Bronchial epithelial cell (primary cell): ENCODE measurements around the gene KLRF2. TPM values are rescaled to one million over a fixed set of nuclear protein-coding genes. Genes with fewer than 3 reads are reported as not detected.

Experiments used
- DNase-seq: peaks from one replicate; pipeline ENCODE4 v3.0.0-alpha.2; 2010; ENCODE audit warnings: low read depth
- FAIRE-seq: peaks from 2 replicates; lab custom pipeline; 2011; peaks lifted over from hg19 to GRCh38; lab: Jason Lieb, UNC
- H3K27me3 ChIP-seq: 2 replicates; pipeline ENCODE4 v1.5.1; 2011; ENCODE audit warnings: low read length; ENCODE audit not compliant: control insufficient read depth, insufficient read depth
- H3K36me3 ChIP-seq: 2 replicates; pipeline ENCODE4 v1.5.1; 2011; ENCODE audit warnings: low read length; ENCODE audit not compliant: control insufficient read depth, insufficient read depth
- H3K4me3 ChIP-seq: 2 replicates; pipeline ENCODE4 v1.5.1; 2011; ENCODE audit warnings: mild to moderate bottlenecking, low read depth, low read length, control low read depth
- total RNA-seq: library from RNA; depleted of rRNA; stranded (reverse); fragments of >200 nt; gene quantifications from 2 replicates; pipeline ENCODE4 v1.2.1, GENCODE V29; 2014
- TF ChIP-seq, protein P1 (sequence below): IDR thresholded peaks from 2 replicates; pipeline ENCODE4 v1.5.1; 2011; ENCODE audit warnings: mild to moderate bottlenecking, moderate library complexity, low read length, control low read depth, inconsistent platforms; ENCODE audit not compliant: insufficient read depth, severe bottlenecking

KLRF2 gene
- total RNA-seq, 1 donor from 2014 or later, result not detected

GRCh38 chr12:9856151-9856550 is 25.1 kb upstream of the KLRF2 start:
- TF ChIP-seq, protein P1, sequence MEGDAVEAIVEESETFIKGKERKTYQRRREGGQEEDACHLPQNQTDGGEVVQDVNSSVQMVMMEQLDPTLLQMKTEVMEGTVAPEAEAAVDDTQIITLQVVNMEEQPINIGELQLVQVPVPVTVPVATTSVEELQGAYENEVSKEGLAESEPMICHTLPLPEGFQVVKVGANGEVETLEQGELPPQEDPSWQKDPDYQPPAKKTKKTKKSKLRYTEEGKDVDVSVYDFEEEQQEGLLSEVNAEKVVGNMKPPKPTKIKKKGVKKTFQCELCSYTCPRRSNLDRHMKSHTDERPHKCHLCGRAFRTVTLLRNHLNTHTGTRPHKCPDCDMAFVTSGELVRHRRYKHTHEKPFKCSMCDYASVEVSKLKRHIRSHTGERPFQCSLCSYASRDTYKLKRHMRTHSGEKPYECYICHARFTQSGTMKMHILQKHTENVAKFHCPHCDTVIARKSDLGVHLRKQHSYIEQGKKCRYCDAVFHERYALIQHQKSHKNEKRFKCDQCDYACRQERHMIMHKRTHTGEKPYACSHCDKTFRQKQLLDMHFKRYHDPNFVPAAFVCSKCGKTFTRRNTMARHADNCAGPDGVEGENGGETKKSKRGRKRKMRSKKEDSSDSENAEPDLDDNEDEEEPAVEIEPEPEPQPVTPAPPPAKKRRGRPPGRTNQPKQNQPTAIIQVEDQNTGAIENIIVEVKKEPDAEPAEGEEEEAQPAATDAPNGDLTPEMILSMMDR, result no peak
- no peaks in the 10 kb centered on the region for H3K27me3 ChIP-seq

GRCh38 chr12:9856894-9857293 is 24.4 kb upstream of the KLRF2 start:
- Histone ChIP-seq H3K4me3 (no peak overlapping the region), H3K36me3 (no peaks in the 10 kb centered on the region), H3K27me3 (no peaks in the 10 kb centered on the region)
- TF ChIP-seq, protein P1, result no peak
- no peak for FAIRE-seq
- no peak for DNase-seq

More at GRCh38 chr12:9856151-9856550, 25.1 kb upstream of the KLRF2 start:
- DNase-seq, result no peak
- no peak for FAIRE-seq
- no peaks in the 10 kb centered on the region for H3K36me3 ChIP-seq
- no peak overlapping the region for H3K4me3 ChIP-seq

DNA sequence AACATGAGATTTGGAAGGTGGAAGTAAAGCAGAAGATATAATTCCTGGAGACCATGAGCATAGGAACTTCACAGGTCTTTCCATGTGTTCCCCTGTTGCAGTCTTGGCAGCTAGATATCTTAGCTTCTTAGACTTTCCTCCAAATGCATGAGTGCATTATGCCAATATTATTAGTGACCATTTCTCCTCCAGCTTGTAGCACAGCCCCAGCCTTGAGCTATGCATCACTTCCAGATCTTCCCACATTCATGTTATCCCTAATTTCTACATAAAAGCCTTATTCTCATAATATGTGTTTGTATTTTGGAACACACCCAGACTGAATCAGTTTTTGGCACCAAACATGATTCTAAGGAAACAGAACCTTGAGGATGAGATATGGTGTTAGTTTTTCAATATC is 23.2 kb upstream of the KLRF2 start:
- Histone ChIP-seq H3K36me3 (no peaks in the 10 kb centered on the region), H3K27me3 (no peaks in the 10 kb centered on the region), H3K4me3 (no peak overlapping the region)
- TF ChIP-seq, protein P1, result no peak
- FAIRE-seq (no peak), DNase-seq (no peak)

DNA sequence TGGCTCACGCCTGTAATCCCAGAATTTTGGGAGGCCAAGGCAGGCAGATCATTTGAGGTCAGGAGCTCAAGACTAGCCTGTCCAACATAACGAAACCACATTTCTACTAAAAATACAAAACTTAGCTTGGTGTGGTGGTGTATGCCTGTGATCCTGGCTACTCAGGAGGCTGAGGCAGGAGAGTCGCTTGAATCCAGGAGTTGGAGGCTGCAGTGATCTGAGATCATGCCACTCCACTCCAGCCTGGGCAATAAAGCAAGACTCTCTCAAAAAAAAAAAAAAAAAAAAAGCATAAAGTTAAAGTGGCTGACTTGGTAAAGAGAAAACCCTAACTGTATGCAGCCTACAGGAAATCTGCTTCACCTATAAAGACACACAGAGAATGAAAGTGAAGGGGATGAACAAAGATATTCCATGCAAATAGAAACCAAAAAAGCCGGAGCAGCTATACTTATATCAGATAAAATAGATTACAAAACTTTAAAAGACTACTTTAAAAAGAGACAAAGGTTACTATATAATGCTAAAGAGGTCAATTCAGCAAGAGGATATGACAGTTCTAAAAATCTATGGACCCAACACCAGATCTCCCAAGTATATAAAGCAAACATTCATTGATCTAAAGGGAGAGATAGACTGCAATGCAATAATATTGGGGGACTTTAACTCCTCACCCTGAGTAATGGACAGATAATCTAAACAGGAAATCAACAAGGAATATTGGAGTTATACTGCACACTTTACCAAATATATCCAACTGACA is 16.2 kb upstream of the KLRF2 start:
- H3K4me3 ChIP-seq, result no peak overlapping the region

DNA sequence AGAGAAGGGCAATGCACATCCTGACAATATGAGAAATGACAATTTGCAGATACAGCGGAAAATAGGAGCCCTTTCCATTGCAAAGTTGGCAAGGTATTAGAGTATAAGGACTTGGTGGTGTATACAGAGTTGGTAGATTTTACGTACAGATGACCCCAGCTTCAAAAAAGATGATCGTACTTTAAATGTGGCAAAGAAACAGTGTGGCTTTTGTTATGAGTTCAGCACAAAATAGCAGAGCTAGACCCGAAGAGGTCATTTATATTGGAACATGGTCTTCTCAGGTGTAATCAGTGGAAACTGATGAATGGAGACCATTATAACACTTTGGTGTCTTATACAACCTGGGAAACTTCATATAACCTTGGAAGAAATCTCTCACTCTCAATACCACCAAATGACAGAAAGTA is 14.4 kb upstream of the KLRF2 start:
- H3K4me3 ChIP-seq, result no peak overlapping the region
- FAIRE-seq (no peak), DNase-seq (no peak)
- H3K36me3 ChIP-seq, result no peaks in the 10 kb centered on the region
- TF ChIP-seq, protein P1, result no peak
- H3K27me3 ChIP-seq, result no peaks in the 10 kb centered on the region

More for the DNA sequence above, 16.2 kb upstream of the KLRF2 start:
- Histone ChIP-seq H3K27me3 (no peaks in the 10 kb centered on the region), H3K36me3 (no peaks in the 10 kb centered on the region)
- TF ChIP-seq, protein P1, result no peak
- FAIRE-seq (no peak), DNase-seq (no peak)

- FAIRE-seq (no peak), DNase-seq (no peak)
- TF ChIP-seq, protein P1, result no peak
- Histone ChIP-seq H3K27me3 (no peaks in the 10 kb centered on the region), H3K36me3 (no peaks in the 10 kb centered on the region), H3K4me3 (no peak overlapping the region)
Measured at GRCh38 chr12:9867531-9867930, 13.8 kb upstream of the KLRF2 start.
